Nephron progenitor cell (in vitro differentiated cells): ENCODE results near the gene PFDN6.

Experiments used
- DNase-seq: peaks from one replicate; pipeline ENCODE4 v3.0.0; 2021
- H3K27ac Mint-ChIP-seq: 2 replicates; pipeline ENCODE4 v1.8.0; 2021; ENCODE audit warnings: mild to moderate bottlenecking, moderate library complexity, mixed read lengths
- H3K27me3 Mint-ChIP-seq: 2 replicates; pipeline ENCODE4 v1.8.0; 2021; ENCODE audit warnings: mild to moderate bottlenecking, low read depth, mixed read lengths; ENCODE audit not compliant: poor library complexity
- H3K36me3 Mint-ChIP-seq: 2 replicates; pipeline ENCODE4 v1.8.0; 2021; ENCODE audit warnings: low read depth, mixed read lengths
- H3K4me1 Mint-ChIP-seq: 2 replicates; pipeline ENCODE4 v1.8.0; 2021; ENCODE audit warnings: mixed read lengths
- H3K4me3 Mint-ChIP-seq: 2 replicates; pipeline ENCODE4 v1.8.0; 2021; ENCODE audit warnings: mild to moderate bottlenecking, moderate library complexity, mixed read lengths
- H3K9me3 Mint-ChIP-seq: 2 replicates; pipeline ENCODE4 v1.8.0; 2021; ENCODE audit warnings: mild to moderate bottlenecking, moderate library complexity, mixed read lengths
- CTCF ChIP-seq: fragments of 200-600 bp; sonication (generic); IDR thresholded peaks from 2 replicates; pipeline ENCODE4 v1.5.0; 2021; ENCODE audit warnings: antibody characterized with exemption

The PFDN6 gene

GRCh38 chr6:33333666-33334065 is 44.3 kb downstream of the PFDN6 start:
- Mint-ChIP-seq H3K27ac (no peak overlapping the region), H3K9me3 (no peaks in the 10 kb centered on the region), H3K4me3 (no peak overlapping the region), H3K27me3 (peaks cover 10% of the 10 kb centered on the region), H3K36me3 (no peaks in the 10 kb centered on the region), H3K4me1 (peaks cover 11% of the 10 kb centered on the region)
- DNase-seq: no peak
- no peak for TF ChIP-seq CTCF

- no peak for TF ChIP-seq CTCF
- peaks cover 16% of the 10 kb centered on the region for H3K4me1 Mint-ChIP-seq
- peaks cover 6% of the 10 kb centered on the region for H3K27me3 Mint-ChIP-seq
- no peak overlapping the region for H3K27ac Mint-ChIP-seq
- DNase-seq: no peak
- no peaks in the 10 kb centered on the region for H3K36me3 Mint-ChIP-seq
- H3K4me3 Mint-ChIP-seq: no peak overlapping the region
- no peaks in the 10 kb centered on the region for H3K9me3 Mint-ChIP-seq
Measured at GRCh38 chr6:33335916-33336315, 46.5 kb downstream of the PFDN6 start.

GRCh38 chr6:33336495-33336894 is 47.1 kb downstream of the PFDN6 start:
- H3K27ac Mint-ChIP-seq: no peak overlapping the region
- TF ChIP-seq CTCF: no peak
- H3K4me1 Mint-ChIP-seq: peaks cover 16% of the 10 kb centered on the region
- no peaks in the 10 kb centered on the region for H3K36me3 Mint-ChIP-seq
- DNase-seq: no peak
- H3K4me3 Mint-ChIP-seq: no peak overlapping the region
- peaks cover 6% of the 10 kb centered on the region for H3K27me3 Mint-ChIP-seq
- H3K9me3 Mint-ChIP-seq: no peaks in the 10 kb centered on the region

GRCh38 chr6:33339193-33339592 is 49.8 kb downstream of the PFDN6 start:
- DNase-seq: no peak
- no peak overlapping the region for H3K27ac Mint-ChIP-seq
- H3K27me3 Mint-ChIP-seq: peaks cover 7% of the 10 kb centered on the region
- H3K36me3 Mint-ChIP-seq: no peaks in the 10 kb centered on the region
- H3K9me3 Mint-ChIP-seq: no peaks in the 10 kb centered on the region
- H3K4me1 Mint-ChIP-seq: peaks cover 16% of the 10 kb centered on the region
- TF ChIP-seq CTCF: no peak
- no peak overlapping the region for H3K4me3 Mint-ChIP-seq
